Naive thymus-derived CD4-positive, alpha-beta T cell (primary cell): ENCODE data around the gene KMT2E. TPM values are rescaled to one million over a fixed set of nuclear protein-coding genes. Genes with fewer than 3 reads are reported as not detected.
A peak's percentile ranks its signal among the peaks of the same experiment; 100 is the strongest.
"Not testable (repeated sequence)": the region's sequence is repeated elsewhere in the genome, so short reads cannot be mapped to it uniquely, and the experiment has no call there.

Experiments used
- ATAC-seq: fragments of 150-1000 bp; cut with Tn5 transposase; 2 replicates; pipeline ENCODE4 v1.10.0; 2021; ENCODE audit warnings: mild to moderate bottlenecking, moderate library complexity
- CTCF ChIA-PET: fragments of 350-600 bp; sonication (Branson Sonifier 250); formaldehyde crosslinking; loops from one replicate; lab custom pipeline; 2021; ENCODE audit warnings: antibody characterized with exemption; lab: Charles Lee
- POLR2A ChIA-PET: fragments of 350-600 bp; sonication (Branson Sonifier 250); formaldehyde crosslinking; loops from one replicate; lab custom pipeline; 2021; ENCODE audit warnings: antibody characterized with exemption, inconsistent platforms; lab: Charles Lee
- DNase-seq, 9 donors: peaks; one replicate each; pipeline versions ENCODE4 v3.0.0 to v3.0.0-alpha.2; 2020 to 2022; ENCODE audit warnings: mixed read lengths in 1 of 9
- H3K27ac ChIP-seq: one replicate; pipeline ENCODE4 v1.7.0; 2013; ENCODE audit warnings: mild to moderate bottlenecking, low read depth, low read length, moderate library complexity
- H3K27me3 ChIP-seq, 2 donors: one replicate each; pipeline ENCODE4 v1.7.0; 2013; ENCODE audit warnings: low read length in 2 of 2, mild to moderate bottlenecking in 2 of 2, moderate library complexity in 2 of 2; ENCODE audit not compliant: control insufficient read depth in 2 of 2, insufficient read depth in 2 of 2
- H3K36me3 ChIP-seq, 3 experiments: 1 replicate in 2 of 3; 2 replicates in 1 of 3; pipeline ENCODE4 v1.7.0; 2013; ENCODE audit warnings: low read length in 3 of 3, mild to moderate bottlenecking in 3 of 3, moderate library complexity in 1 of 3; ENCODE audit not compliant: insufficient read depth in 3 of 3, control insufficient read depth in 2 of 3
- H3K4me1 ChIP-seq, 2 donors: one replicate each; pipeline ENCODE4 v1.7.0; 2013; ENCODE audit warnings: low read length in 2 of 2, mild to moderate bottlenecking in 2 of 2, moderate library complexity in 1 of 2; ENCODE audit not compliant: control insufficient read depth in 2 of 2, insufficient read depth in 2 of 2
- H3K4me3 ChIP-seq: 2 replicates; pipeline ENCODE4 v1.7.0; 2013; ENCODE audit warnings: mild to moderate bottlenecking, low read length
- H3K9me3 ChIP-seq, 3 experiments: 1 replicate in 2 of 3; 2 replicates in 1 of 3; pipeline ENCODE4 v1.7.0; 2013; ENCODE audit warnings: low read length in 3 of 3; ENCODE audit not compliant: control insufficient read depth in 2 of 3
- H3K27ac Mint-ChIP-seq, 9 donors: one replicate each; pipeline ENCODE4 v1.8.0; 2020 to 2022; ENCODE audit warnings: mixed read lengths in 9 of 9, mild to moderate bottlenecking in 8 of 9, moderate library complexity in 5 of 9, inconsistent platforms in 2 of 9
- H3K27me3 Mint-ChIP-seq, 5 donors: one replicate each; pipeline ENCODE4 v1.8.0; 2021 to 2022; ENCODE audit warnings: mixed read lengths in 5 of 5, mild to moderate bottlenecking in 1 of 5
- H3K36me3 Mint-ChIP-seq, 5 donors: one replicate each; pipeline ENCODE4 v1.8.0; 2020 to 2022; ENCODE audit warnings: mixed read lengths in 5 of 5, mild to moderate bottlenecking in 3 of 5, inconsistent platforms in 1 of 5
- H3K4me1 Mint-ChIP-seq, 7 donors: one replicate each; pipeline ENCODE4 v1.8.0; 2020 to 2022; ENCODE audit warnings: mixed read lengths in 7 of 7, mild to moderate bottlenecking in 3 of 7, inconsistent platforms in 1 of 7
- H3K4me3 Mint-ChIP-seq, 10 donors: one replicate each; pipeline ENCODE4 v1.8.0; 2020 to 2022; ENCODE audit warnings: mild to moderate bottlenecking in 10 of 10, mixed read lengths in 10 of 10, moderate library complexity in 6 of 10, inconsistent platforms in 2 of 10
- H3K9me3 Mint-ChIP-seq, 11 donors: one replicate each; pipeline ENCODE4 v1.8.0; 2020 to 2022; ENCODE audit warnings: mixed read lengths in 11 of 11, mild to moderate bottlenecking in 4 of 11, inconsistent platforms in 1 of 11, moderate library complexity in 1 of 11
- intact Hi-C, 2 donors: fragments of 100-400 bp; cut with micrococcal nuclease; formaldehyde crosslinking; loops; one replicate each; pipeline ENCODE4 v1.15.1; 2023
- polyA plus RNA-seq, 2 donors: library from polyadenylated mRNA; unstranded; fragments of 300-500 nt; fragmentation: Illumina TruSeq; gene quantifications; one replicate each; pipeline ENCODE4 v1.2.3, GENCODE V29; 2021
- total RNA-seq, 6 experiments: library from RNA in 5 of 6; stranded (reverse) in 5 of 6; gene quantifications; 1 replicate in 5 of 6; 2 replicates in 1 of 6; pipeline ENCODE4 v1.2.3 and lab custom pipeline; 2021 to 2026

KMT2E gene
- total and polyA plus RNA-seq, 7 experiments from 2014 or later = 129 to 221 (median 195) TPM

GRCh38 chr7:105003872-105004510 lies 10.0 kb upstream of the KMT2E start:
- intact Hi-C loops = loop anchor here (1.0 kb wide), 3 partner anchors 7 to 20 kb away; no protein-coding TSS in a partner anchor
- ATAC-seq (no peak), DNase-seq (no peak)
- peak overlapping the region; percentile 27 for H3K4me3 ChIP-seq
- Mint-ChIP-seq H3K4me1 (peaks cover 63 to 96% (median 90%) of the 10 kb centered on the region in 7 donors), H3K27ac (peak overlapping the region; percentile 14 to 92 (median 63)), H3K27me3 (no peaks in the 10 kb centered on the region), H3K36me3 (peaks cover 5 to 25% (median 19%) of the 10 kb centered on the region in 5 donors), H3K9me3 (no peaks in the 10 kb centered on the region), H3K4me3 (peak overlapping the region; percentile 37 to 80 (median 63))
- H3K36me3 ChIP-seq = peaks cover 0 to 3% (median 0%) of the 10 kb centered on the region in 3 experiments
- H3K4me1 ChIP-seq = peaks cover 67 to 80% of the 10 kb centered on the region in 2 donors
- no peaks in the 10 kb centered on the region for H3K27me3 ChIP-seq
- no peaks in the 10 kb centered on the region for H3K9me3 ChIP-seq
- CTCF ChIA-PET = interaction anchor here (1.1 kb wide), 1 partner anchor 468 kb away, joined by 3 read pairs; no protein-coding TSS in a partner anchor
- H3K27ac ChIP-seq = peak overlapping the region; percentile 57
- POLR2A ChIA-PET = interaction anchor here (0.6 to 4.1 kb wide), 4 partner anchors 7 to 84 kb away, joined by 3 to 28 read pairs (median 8); no protein-coding TSS in a partner anchor

DNA sequence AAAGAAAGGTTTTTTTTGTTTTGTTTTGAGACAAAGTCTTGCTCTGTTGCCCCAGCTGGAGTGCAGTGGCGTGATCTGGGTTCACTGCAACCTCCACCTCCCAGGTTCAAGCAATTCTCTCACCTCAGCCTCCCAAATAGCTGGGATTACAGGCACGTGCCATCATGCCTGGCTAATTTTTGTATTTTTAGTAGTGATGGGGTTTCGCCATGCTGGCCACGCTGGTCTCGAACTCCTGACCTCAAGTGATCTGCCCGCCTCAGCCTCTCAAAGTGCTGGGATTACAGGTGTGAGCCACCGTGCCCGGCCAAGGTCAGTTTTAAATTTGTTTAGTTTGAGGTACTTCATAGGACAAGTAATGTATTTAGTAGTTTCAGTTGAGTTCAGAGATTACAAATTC lies 9.0 kb upstream of the KMT2E start:
- POLR2A ChIA-PET = interaction anchor here (0.6 to 15.5 kb wide), 4 partner anchors 9 to 46 kb away, joined by 3 to 639 read pairs (median 4); no protein-coding TSS in a partner anchor
- Mint-ChIP-seq H3K36me3 (peaks cover 5 to 23% (median 19%) of the 10 kb centered on the region in 5 donors), H3K4me3 (peak overlapping the region in 9 of 10 donors; percentile 19 to 96 (median 61)), H3K27ac (peak overlapping the region; percentile 52 to 84 (median 58)), H3K4me1 (peaks cover 62 to 96% (median 91%) of the 10 kb centered on the region in 7 donors)
- peaks cover 62 to 78% of the 10 kb centered on the region in 2 donors for H3K4me1 ChIP-seq
- H3K4me3 ChIP-seq, H3K27me3 ChIP-seq, ATAC-seq, H3K9me3 ChIP-seq, H3K36me3 ChIP-seq, DNase-seq, intact Hi-C loops, H3K27me3 Mint-ChIP-seq, H3K27ac ChIP-seq, H3K9me3 Mint-ChIP-seq: not testable (repeated sequence)
- CTCF ChIA-PET = interaction anchor here (1.6 kb wide), 1 partner anchor 11 kb away, joined by 5 read pairs; no protein-coding TSS in a partner anchor

DNA sequence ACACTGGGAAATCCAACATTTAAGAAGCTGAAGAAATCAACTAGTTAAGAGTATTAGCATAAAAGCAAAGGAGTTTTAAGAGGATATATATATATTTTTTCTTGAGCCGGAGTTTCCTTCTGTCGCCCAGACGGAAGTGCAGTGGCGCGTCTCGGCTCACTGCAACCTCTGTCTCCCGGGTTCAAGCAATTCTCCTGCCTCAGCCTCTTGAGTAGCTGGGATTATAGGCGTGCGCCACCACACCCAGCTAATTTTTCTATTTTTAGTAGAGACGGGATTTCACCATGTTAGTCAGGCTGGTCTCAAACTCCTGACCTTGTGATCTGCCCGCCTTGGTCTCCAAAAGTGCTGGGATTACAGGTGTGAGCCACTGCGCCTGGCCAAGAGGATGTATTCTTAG lies 8.5 kb upstream of the KMT2E start:
- H3K9me3 Mint-ChIP-seq, DNase-seq, H3K4me3 ChIP-seq, H3K27ac ChIP-seq, H3K27me3 ChIP-seq, intact Hi-C loops, ATAC-seq, H3K36me3 ChIP-seq, H3K9me3 ChIP-seq, H3K27me3 Mint-ChIP-seq: not testable (repeated sequence)
- Mint-ChIP-seq H3K4me1 (peaks cover 62 to 96% (median 91%) of the 10 kb centered on the region in 7 donors), H3K27ac (peak overlapping the region; percentile 52 to 84 (median 58)), H3K4me3 (peak overlapping the region in 8 of 10 donors; percentile 19 to 96 (median 62)), H3K36me3 (peaks cover 5 to 25% (median 15%) of the 10 kb centered on the region in 5 donors)
- ChIA-PET CTCF (interaction anchor here (1.6 kb wide), 1 partner anchor 11 kb away, joined by 5 read pairs; no protein-coding TSS in a partner anchor), POLR2A (interaction anchor here (1.0 to 15.5 kb wide), 4 partner anchors 8 to 21 kb away, joined by 3 to 639 read pairs (median 16); no protein-coding TSS in a partner anchor)
- H3K4me1 ChIP-seq = peaks cover 59 to 77% of the 10 kb centered on the region in 2 donors

GRCh38 chr7:105006367-105007136 lies 7.5 kb upstream of the KMT2E start:
- peaks cover 0 to 1% (median 0%) of the 10 kb centered on the region in 11 donors for H3K9me3 Mint-ChIP-seq

DNA sequence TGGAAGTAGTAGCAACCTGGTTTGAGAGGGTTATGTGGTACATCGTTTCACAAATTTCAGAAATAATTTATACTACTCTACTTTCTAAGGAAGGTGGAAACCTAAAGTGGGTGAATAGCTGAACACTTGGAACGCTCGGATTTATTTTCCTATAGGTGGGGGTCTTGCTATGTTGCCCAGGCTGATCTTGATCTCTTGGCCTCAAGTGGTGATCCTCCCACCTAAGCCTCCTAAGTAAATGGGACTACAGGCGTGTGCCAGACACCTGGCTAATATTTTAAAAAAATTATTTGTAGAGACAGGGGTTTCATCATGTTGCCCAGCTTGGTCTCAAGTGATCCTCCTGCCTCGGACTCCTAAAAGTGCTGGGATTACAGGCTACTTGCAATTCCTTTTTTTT lies 6.7 kb upstream of the KMT2E start:
- intact Hi-C loops = no loop called here
- H3K27ac Mint-ChIP-seq = peak overlapping the region in 5 of 9 donors; percentile 48 to 100 (median 65)
- H3K9me3 ChIP-seq = no peaks in the 10 kb centered on the region
- peak overlapping the region; percentile 16 to 97 (median 48) for H3K4me3 Mint-ChIP-seq
- no peak for DNase-seq
- ChIA-PET POLR2A (interaction anchor here (1.1 to 15.5 kb wide), 5 partner anchors 9 to 64 kb away, joined by 3 to 639 read pairs (median 6); no protein-coding TSS in a partner anchor), CTCF (interaction anchor here (0.7 to 1.9 kb wide), 3 partner anchors 11 to 66 kb away, joined by 3 to 21 read pairs (median 4); no protein-coding TSS in a partner anchor)
- peaks cover 44 to 66% of the 10 kb centered on the region in 2 donors for H3K4me1 ChIP-seq
- peaks cover 53 to 83% (median 76%) of the 10 kb centered on the region in 7 donors for H3K4me1 Mint-ChIP-seq
- ATAC-seq = no peak
- peaks cover 5 to 30% (median 10%) of the 10 kb centered on the region in 5 donors for H3K36me3 Mint-ChIP-seq
- H3K4me3 ChIP-seq = peak overlapping the region; percentile 13
- H3K36me3 ChIP-seq = peaks cover 0 to 3% (median 0%) of the 10 kb centered on the region in 3 experiments
- no peaks in the 10 kb centered on the region for H3K27me3 ChIP-seq
- peak overlapping the region; percentile 37 for H3K27ac ChIP-seq
- H3K9me3 Mint-ChIP-seq = peaks cover 0 to 3% (median 0%) of the 10 kb centered on the region in 11 donors
- H3K27me3 Mint-ChIP-seq = no peaks in the 10 kb centered on the region

More at GRCh38 chr7:105006367-105007136, 7.5 kb upstream of the KMT2E start:
- no peak for DNase-seq
- ATAC-seq = peak; percentile 47
- Histone ChIP-seq H3K27ac (peak overlapping the region; percentile 37), H3K9me3 (no peaks in the 10 kb centered on the region), H3K27me3 (no peaks in the 10 kb centered on the region), H3K36me3 (peaks cover 0 to 3% (median 0%) of the 10 kb centered on the region in 3 experiments), H3K4me3 (peak overlapping the region; percentile 13), H3K4me1 (peaks cover 51 to 70% of the 10 kb centered on the region in 2 donors)
- Mint-ChIP-seq H3K36me3 (peaks cover 5 to 26% (median 10%) of the 10 kb centered on the region in 5 donors), H3K27ac (peak overlapping the region in 8 of 9 donors; percentile 41 to 80 (median 54)), H3K4me1 (peaks cover 53 to 91% (median 84%) of the 10 kb centered on the region in 7 donors), H3K27me3 (no peaks in the 10 kb centered on the region), H3K4me3 (peak overlapping the region; percentile 33 to 96 (median 53))
- intact Hi-C loops = no loop called here
- POLR2A ChIA-PET = interaction anchor here (0.7 to 15.5 kb wide), 7 partner anchors 9 to 63 kb away, joined by 3 to 639 read pairs (median 5); no protein-coding TSS in a partner anchor
- CTCF ChIA-PET = interaction anchor here (0.7 to 1.9 kb wide), 4 partner anchors 10 to 66 kb away, joined by 3 to 21 read pairs (median 4); no protein-coding TSS in a partner anchor
